HEK293 (cell line): Measurements from ENCODE around the gene FRRS1L.

Experiments used
- CTCF ChIP-seq: fragments of 450-650 bp; formaldehyde crosslinking; IDR thresholded peaks from 2 replicates; pipeline ENCODE4 v1.5.1; 2016; ENCODE audit warnings: missing biosample characterization, missing genetic modification characterization
- ZNF18 ChIP-seq: fragments of 450-650 bp; formaldehyde crosslinking; IDR thresholded peaks from 2 replicates; pipeline ENCODE4 v1.5.1; 2016; ENCODE audit warnings: missing biosample characterization, missing genetic modification characterization
- ZNF426 ChIP-seq: fragments of 450-650 bp; formaldehyde crosslinking; IDR thresholded peaks from 2 replicates; pipeline ENCODE4 v1.5.1; 2017; ENCODE audit warnings: missing biosample characterization, missing genetic modification characterization, mild to moderate bottlenecking, inconsistent platforms, moderate library complexity
- ZNF555 ChIP-seq: fragments of 450-650 bp; formaldehyde crosslinking; conservative IDR thresholded peaks from 2 replicates; pipeline ENCODE4 v1.5.1; 2017; ENCODE audit warnings: missing biosample characterization, mild to moderate bottlenecking, missing genetic modification characterization, inconsistent platforms
- ZNF585B ChIP-seq: fragments of 450-650 bp; formaldehyde crosslinking; IDR thresholded peaks from 2 replicates; pipeline ENCODE4 v1.5.1; 2016; ENCODE audit warnings: missing biosample characterization, missing genetic modification characterization

DNA sequence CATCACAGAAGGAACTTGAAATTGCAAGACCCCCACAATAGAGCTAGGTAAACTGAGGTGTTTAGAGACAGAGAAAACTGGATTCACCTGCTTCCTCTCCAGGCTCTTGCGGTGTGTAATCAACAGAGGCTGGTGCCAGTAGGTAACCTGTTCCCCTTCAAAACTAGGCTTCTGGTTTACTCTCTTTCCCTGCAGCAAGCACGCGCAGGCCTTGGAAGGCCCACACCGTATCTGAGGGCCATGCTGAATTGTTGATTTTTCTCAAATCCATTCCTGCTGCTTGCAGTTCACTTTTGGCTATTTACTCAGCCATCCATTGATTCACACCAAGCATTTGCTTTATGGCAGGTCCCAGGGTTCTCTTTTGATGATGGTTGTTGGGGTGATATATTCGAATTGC, 667 bp upstream of the FRRS1L start:
- TF ChIP-seq ZNF18 (tag by site-specific recombination) (no peak), CTCF (tag by site-specific recombination) (no peak), ZNF426 (tag by site-specific recombination) (no peak), ZNF585B (tag by site-specific recombination) (no peak), ZNF555 (tag by site-specific recombination) (no peak)
